Neural cell (in vitro differentiated cells): Measurements from ENCODE around the gene AMPD2.

Experiments
- CTCF ChIP-seq: fragments of 450-650 bp; IDR thresholded peaks from 2 replicates; pipeline ENCODE4 v1.5.1; 2014; ENCODE audit warnings: antibody characterized with exemption, mild to moderate bottlenecking, moderate library complexity; ENCODE audit not compliant: poor library complexity, severe bottlenecking
- EP300 ChIP-seq: fragments of 450-650 bp; conservative IDR thresholded peaks from 2 replicates; pipeline ENCODE4 v1.6.1; 2014; ENCODE audit warnings: antibody characterized with exemption, mild to moderate bottlenecking, moderate library complexity; ENCODE audit not compliant: poor library complexity, severe bottlenecking
- EZH2 ChIP-seq: fragments of 200-600, 300-800 bp; shearing (Covaris generic), sonication (generic); IDR thresholded peaks from 2 replicates; pipeline ENCODE4 v1.6.1; 2014; ENCODE audit warnings: antibody characterized with exemption, low read length, borderline replicate concordance, mild to moderate bottlenecking; ENCODE audit not compliant: insufficient read depth, poor library complexity, severe bottlenecking
- POLR2AphosphoS5 ChIP-seq: IDR thresholded peaks from 2 replicates; pipeline ENCODE4 v1.6.1; 2012
- SMC3 ChIP-seq: fragments of 450-650 bp; conservative IDR thresholded peaks from 2 replicates; pipeline ENCODE4 v1.6.1; 2014; ENCODE audit warnings: antibody characterized with exemption, mild to moderate bottlenecking, moderate library complexity; ENCODE audit not compliant: poor library complexity

DNA sequence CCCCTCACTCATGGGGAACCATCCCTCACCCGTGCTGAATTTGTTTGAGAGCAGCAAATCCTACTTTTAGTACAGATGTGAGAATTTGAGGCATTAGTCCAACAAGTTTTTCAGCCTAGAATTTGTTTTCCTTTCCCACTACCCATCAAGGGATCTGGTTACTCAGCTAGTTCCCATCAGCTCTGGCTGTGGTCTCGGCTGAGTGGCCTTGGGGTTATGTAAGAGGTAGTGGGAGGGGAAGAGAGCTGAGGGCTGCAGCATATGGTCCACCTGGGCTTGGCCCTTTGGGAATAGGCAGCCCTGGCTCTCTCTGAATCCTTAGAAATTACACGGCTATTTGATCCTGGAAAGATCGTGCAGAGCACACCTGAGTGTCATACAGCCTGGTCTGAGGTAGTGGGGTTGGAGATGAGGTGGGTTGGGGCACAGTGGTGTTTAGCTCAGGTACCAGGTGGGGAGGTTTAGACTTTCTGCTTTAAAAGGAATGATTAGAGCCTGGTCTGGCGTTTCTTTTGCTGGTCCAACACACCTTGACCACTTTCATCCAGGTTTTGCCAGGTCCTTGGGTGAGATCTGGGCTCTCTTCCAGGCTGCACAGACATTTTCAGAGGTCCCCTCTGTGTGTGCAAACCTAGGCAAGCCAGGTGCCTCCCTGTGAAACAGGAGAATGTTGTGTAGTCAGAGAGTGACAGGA is 40.5 kb downstream of the AMPD2 start:
- no peak for TF ChIP-seq CTCF
- no peak for TF ChIP-seq EZH2
- no peak for TF ChIP-seq SMC3
- no peak for TF ChIP-seq POLR2AphosphoS5
- no peak for TF ChIP-seq EP300
